Prostate gland (tissue), 2 donors: ENCODE data around the gene RPUSD3. TPM values are rescaled to one million over a fixed set of nuclear protein-coding genes. Genes with fewer than 3 reads are reported as not detected.

Source experiments
- DNase-seq: peaks from one replicate; pipeline ENCODE4 v3.0.0-alpha.2; 2019; ENCODE audit warnings: low spot score
- H3K27ac ChIP-seq, 2 donors: fragments of 200-600 bp; sonication (generic); 2 replicates each; pipeline ENCODE4 v1.5.1; 2017 to 2019
- H3K27me3 ChIP-seq: fragments of 200-600 bp; sonication (generic); replicated peaks from 2 replicates; pipeline ENCODE4 v1.5.1; 2019; ENCODE audit not compliant: insufficient read depth
- H3K36me3 ChIP-seq, 2 donors: fragments of 200-600 bp; sonication (generic); 1 replicate in 1 of 2; 2 replicates in 1 of 2; pipeline versions ENCODE4 v1.5.1 to v1.8.1; 2017 to 2019
- H3K4me1 ChIP-seq: fragments of 200-600 bp; sonication (generic); replicated peaks from 2 replicates; pipeline ENCODE4 v1.5.1; 2019
- H3K4me3 ChIP-seq, 2 donors: fragments of 200-600 bp; sonication (generic); 2 replicates each; pipeline ENCODE4 v1.5.1; 2017 to 2019
- H3K9me3 ChIP-seq: fragments of 200-600 bp; sonication (generic); 2 replicates; pipeline ENCODE4 v1.5.1; 2017
- POLR2A ChIP-seq: fragments of 450-650 bp; IDR thresholded peaks from one replicate; pipeline ENCODE4 v1.6.1; 2016; ENCODE audit warnings: antibody characterized with exemption, mild to moderate bottlenecking
- POLR2AphosphoS5 ChIP-seq: sonication (generic); formaldehyde crosslinking; IDR thresholded peaks from one replicate; pipeline ENCODE4 v1.6.1; 2017; ENCODE audit warnings: antibody characterized with exemption
- WGBS: methylation state at CpG from one replicate; pipeline ENCODE4 v1.1.5; 2018; 5-methylcytosine and 5-hydroxymethylcytosine counted together
- intact Hi-C: fragments of 100-400 bp; cut with DNase I; formaldehyde crosslinking; loops from one replicate; pipeline ENCODE4 v1.14.2; 2022
- total RNA-seq, 2 donors: library from RNA; depleted of rRNA; stranded (reverse); fragments of >200 nt; gene quantifications; one replicate each; pipeline ENCODE4 v1.1.0, GENCODE V29; 2016
- TF ChIP-seq, protein P1 (sequence below), 4 experiments: fragments of 200-600 bp in 2 of 4; fragments of 450-650 bp in 2 of 4; sonication (generic) in 2 of 4; IDR thresholded peaks; 1 replicate in 3 of 4; 2 replicates in 1 of 4; pipeline ENCODE4 v1.5.1; 2016 to 2019; ENCODE audit warnings: antibody characterized with exemption in 4 of 4, mild to moderate bottlenecking in 2 of 4, moderate library complexity in 2 of 4

Gene RPUSD3
- total RNA-seq, 2 donors from 2014 or later: 40.9 to 44.6 TPM

GRCh38 chr3:9887480-9887879 is 43.7 kb upstream of the RPUSD3 start:
- no peaks in the 10 kb centered on the region for H3K9me3 ChIP-seq
- 90% methylated on average over 5 of the region's 5 CpGs for WGBS
- no peaks in the 10 kb centered on the region for H3K4me1 ChIP-seq
- no peak overlapping the region for H3K27ac ChIP-seq
- no peak for DNase-seq
- TF ChIP-seq POLR2A (no peak), POLR2AphosphoS5 (no peak)
- TF ChIP-seq, protein P1, sequence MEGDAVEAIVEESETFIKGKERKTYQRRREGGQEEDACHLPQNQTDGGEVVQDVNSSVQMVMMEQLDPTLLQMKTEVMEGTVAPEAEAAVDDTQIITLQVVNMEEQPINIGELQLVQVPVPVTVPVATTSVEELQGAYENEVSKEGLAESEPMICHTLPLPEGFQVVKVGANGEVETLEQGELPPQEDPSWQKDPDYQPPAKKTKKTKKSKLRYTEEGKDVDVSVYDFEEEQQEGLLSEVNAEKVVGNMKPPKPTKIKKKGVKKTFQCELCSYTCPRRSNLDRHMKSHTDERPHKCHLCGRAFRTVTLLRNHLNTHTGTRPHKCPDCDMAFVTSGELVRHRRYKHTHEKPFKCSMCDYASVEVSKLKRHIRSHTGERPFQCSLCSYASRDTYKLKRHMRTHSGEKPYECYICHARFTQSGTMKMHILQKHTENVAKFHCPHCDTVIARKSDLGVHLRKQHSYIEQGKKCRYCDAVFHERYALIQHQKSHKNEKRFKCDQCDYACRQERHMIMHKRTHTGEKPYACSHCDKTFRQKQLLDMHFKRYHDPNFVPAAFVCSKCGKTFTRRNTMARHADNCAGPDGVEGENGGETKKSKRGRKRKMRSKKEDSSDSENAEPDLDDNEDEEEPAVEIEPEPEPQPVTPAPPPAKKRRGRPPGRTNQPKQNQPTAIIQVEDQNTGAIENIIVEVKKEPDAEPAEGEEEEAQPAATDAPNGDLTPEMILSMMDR (IDR thresholded peaks at IDR 0.05): no peak
- intact Hi-C loops: no loop called here
- no peaks in the 10 kb centered on the region for H3K36me3 ChIP-seq
- no peaks in the 10 kb centered on the region for H3K27me3 ChIP-seq
- H3K4me3 ChIP-seq: no peak overlapping the region

DNA sequence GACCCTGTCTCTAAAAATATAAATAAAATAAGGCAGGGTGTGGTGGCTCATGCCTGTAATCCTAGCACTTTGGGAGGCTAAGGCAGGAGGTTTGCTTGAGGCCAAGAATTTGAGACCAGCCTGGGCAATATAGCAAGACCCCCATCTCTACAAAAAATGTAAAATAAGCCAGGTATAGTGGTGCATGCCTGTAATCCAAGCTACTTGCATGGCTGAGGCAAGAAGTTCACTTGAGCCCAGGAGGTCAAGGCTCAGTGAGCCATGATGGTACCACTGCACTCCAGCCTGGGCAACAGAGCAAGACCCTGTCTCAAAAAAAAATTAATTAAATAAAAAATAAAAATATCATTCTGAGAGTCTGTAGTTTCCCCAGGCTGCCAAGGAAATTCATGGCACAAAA is 42.5 kb upstream of the RPUSD3 start:
- H3K27me3 ChIP-seq: no peaks in the 10 kb centered on the region
- no peak overlapping the region for H3K27ac ChIP-seq
- intact Hi-C loops: no loop called here
- TF ChIP-seq POLR2A (no peak), POLR2AphosphoS5 (no peak)
- TF ChIP-seq, protein P1 (IDR thresholded peaks at IDR 0.05): no peak
- H3K36me3 ChIP-seq: no peaks in the 10 kb centered on the region
- no peak for DNase-seq
- no peaks in the 10 kb centered on the region for H3K4me1 ChIP-seq
- no peak overlapping the region for H3K4me3 ChIP-seq
- H3K9me3 ChIP-seq: no peaks in the 10 kb centered on the region

DNA sequence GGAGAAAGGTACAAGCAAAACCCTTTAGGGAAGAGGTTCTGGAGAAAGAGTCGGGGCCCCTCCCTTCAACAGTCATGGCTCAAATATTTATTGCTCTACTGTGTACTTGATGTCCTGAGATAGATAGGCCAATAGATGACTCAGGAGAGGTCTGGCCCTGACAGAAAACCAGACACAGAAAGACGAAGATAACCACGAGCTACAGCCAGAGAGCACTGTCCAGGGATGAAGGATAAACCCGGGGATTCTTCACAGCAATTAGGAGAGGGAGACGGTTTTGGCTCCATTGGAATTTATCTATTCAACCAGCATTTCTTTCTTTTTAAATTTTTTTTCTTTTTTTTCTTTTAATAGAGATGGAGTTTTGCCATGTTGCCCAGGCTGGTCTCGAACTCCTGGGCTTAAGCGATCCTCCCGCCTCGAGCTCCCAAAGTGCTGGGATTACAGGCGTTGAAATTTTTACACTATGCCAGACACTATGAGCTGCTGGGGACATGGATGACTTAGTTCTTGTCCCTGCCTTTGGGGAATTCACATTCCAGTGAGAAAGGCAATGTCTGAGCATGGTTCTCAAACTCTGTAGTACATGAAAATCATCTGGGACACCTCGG is 40.9 kb upstream of the RPUSD3 start:
- H3K9me3 ChIP-seq: no peaks in the 10 kb centered on the region
- WGBS: 49% methylated on average over 11 of the region's 11 CpGs
- intact Hi-C loops: loop anchor here (1.0 kb wide), 1 partner anchor 20 kb away; no protein-coding TSS in a partner anchor
- no peak overlapping the region for H3K4me3 ChIP-seq
- no peaks in the 10 kb centered on the region for H3K36me3 ChIP-seq
- no peaks in the 10 kb centered on the region for H3K4me1 ChIP-seq
- TF ChIP-seq POLR2AphosphoS5 (peak; percentile 84), POLR2A (no peak)
- H3K27me3 ChIP-seq: no peaks in the 10 kb centered on the region
- H3K27ac ChIP-seq: peak overlapping the region; percentile 7 to 50
- DNase-seq: peak; percentile 57

DNA sequence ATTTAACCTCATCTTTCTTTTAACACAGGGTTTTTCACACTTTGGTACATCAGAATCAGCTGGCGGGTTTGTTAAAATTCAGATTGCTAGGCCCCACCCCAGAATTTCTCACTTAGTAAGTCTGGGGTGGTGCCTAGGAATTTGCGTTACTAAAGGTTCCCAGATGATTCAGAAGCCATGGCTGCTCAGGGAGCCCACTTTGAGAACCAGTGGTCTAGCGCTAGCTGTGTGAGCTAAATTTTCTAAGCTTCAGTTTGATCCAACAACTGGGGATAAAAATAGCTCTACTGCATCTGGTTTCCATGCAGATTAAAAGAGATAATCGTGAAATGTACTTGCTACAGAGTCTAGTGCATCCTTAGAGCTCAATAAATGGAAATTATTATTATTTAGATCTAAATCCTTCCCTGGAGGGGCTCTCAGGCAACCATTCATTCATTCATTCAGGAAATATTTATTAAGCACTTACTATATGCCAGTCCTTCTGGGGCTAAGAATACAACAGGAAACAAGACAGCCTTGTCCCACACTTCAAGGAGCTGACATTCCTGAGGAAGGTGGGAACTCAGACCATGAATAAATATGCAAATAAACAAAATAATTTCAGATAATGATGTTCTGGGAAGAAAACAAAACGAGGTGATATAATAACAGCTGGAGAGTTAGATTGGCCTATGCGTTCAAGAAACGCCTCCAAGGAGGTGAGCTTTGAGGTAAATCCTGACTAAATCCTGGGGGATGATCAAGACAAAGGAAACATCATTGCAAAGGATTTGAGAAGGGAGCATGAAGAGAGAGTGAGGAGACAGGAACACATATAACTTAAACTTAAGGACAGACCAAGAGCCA is 40.1 kb upstream of the RPUSD3 start:
- Histone ChIP-seq H3K27ac (peak overlapping the region; percentile 7 to 50), H3K27me3 (no peaks in the 10 kb centered on the region), H3K4me1 (no peaks in the 10 kb centered on the region), H3K4me3 (no peak overlapping the region), H3K9me3 (no peaks in the 10 kb centered on the region), H3K36me3 (no peaks in the 10 kb centered on the region)
- intact Hi-C loops: loop anchor here (1.0 kb wide), 1 partner anchor 20 kb away; no protein-coding TSS in a partner anchor
- TF ChIP-seq POLR2A (no peak), POLR2AphosphoS5 (no peak)
- TF ChIP-seq, protein P1 (IDR thresholded peaks at IDR 0.05): no peak
- DNase-seq: no peak
- WGBS: 67% methylated on average over 7 of the region's 7 CpGs

- H3K4me3 ChIP-seq: no peak overlapping the region
- no peaks in the 10 kb centered on the region for H3K36me3 ChIP-seq
- DNase-seq: no peak
- H3K27ac ChIP-seq: no peak overlapping the region
- H3K4me1 ChIP-seq: no peaks in the 10 kb centered on the region
- H3K9me3 ChIP-seq: no peaks in the 10 kb centered on the region
- TF ChIP-seq POLR2A: no peak
- TF ChIP-seq, protein P1 (IDR thresholded peaks at IDR 0.05): no peak
- TF ChIP-seq POLR2AphosphoS5: no peak
- WGBS: 94% methylated on average over 1 of the region's 1 CpG
- intact Hi-C loops: no loop called here
- no peaks in the 10 kb centered on the region for H3K27me3 ChIP-seq
Measured at GRCh38 chr3:9881441-9881840, 37.6 kb upstream of the RPUSD3 start.
